Gastroesophageal sphincter (tissue), 4 donors: Measurements from ENCODE around the gene NAT9. TPM values are rescaled to one million over a fixed set of nuclear protein-coding genes. Genes with fewer than 3 reads are reported as not detected.

Source experiments
- ATAC-seq: fragments of 150-250 bp; one replicate; pipeline ENCODE4 v1.9.1; 2016; ENCODE audit warnings: mild to moderate bottlenecking, moderate library complexity
- H3K27ac ChIP-seq, 4 donors: fragments of 200-600 bp; sonication (generic) in 3 of 4; 1 replicate in 3 of 4; 2 replicates in 1 of 4; pipeline ENCODE4 v1.5.1; 2016 to 2019
- H3K27me3 ChIP-seq: fragments of 200-600 bp; sonication (generic); one replicate; pipeline ENCODE4 v1.5.1; 2019
- H3K36me3 ChIP-seq, 2 donors: fragments of 200-600 bp; sonication (generic); one replicate each; pipeline ENCODE4 v1.5.1; 2019; ENCODE audit warnings: control low read depth in 1 of 2
- H3K4me1 ChIP-seq, 3 donors: fragments of 200-600 bp; sonication (generic); 1 replicate in 2 of 3; 2 replicates in 1 of 3; pipeline ENCODE4 v1.5.1; 2016 to 2019; ENCODE audit warnings: control low read depth in 2 of 3
- H3K4me3 ChIP-seq, 2 donors: fragments of 200-600 bp; sonication (generic); one replicate each; pipeline ENCODE4 v1.5.1; 2019; ENCODE audit warnings: mild to moderate bottlenecking in 1 of 2, moderate library complexity in 1 of 2
- H3K9me3 ChIP-seq, 3 donors: fragments of 200-600 bp; sonication (generic); one replicate each; pipeline ENCODE4 v1.5.1; 2017 to 2019; ENCODE audit warnings: control low read depth in 2 of 3
- CTCF ChIP-seq, 4 experiments: fragments of 200-600 bp in 2 of 4; fragments of 450-650 bp in 2 of 4; sonication (generic) in 1 of 4; IDR thresholded peaks; one replicate each; pipeline ENCODE4 v1.5.1; 2017 to 2019; ENCODE audit warnings: antibody characterized with exemption in 4 of 4, mild to moderate bottlenecking in 2 of 4, moderate library complexity in 2 of 4
- EP300 ChIP-seq: sonication (generic); formaldehyde crosslinking; IDR thresholded peaks from one replicate; pipeline ENCODE4 v1.6.1; 2017; ENCODE audit warnings: antibody characterized with exemption, mild to moderate bottlenecking
- POLR2A ChIP-seq, 2 donors: fragments of 450-650 bp; IDR thresholded peaks; one replicate each; pipeline ENCODE4 v1.6.1; 2017; ENCODE audit warnings: antibody characterized with exemption in 2 of 2, mild to moderate bottlenecking in 2 of 2, moderate library complexity in 1 of 2
- POLR2AphosphoS5 ChIP-seq: sonication (generic); formaldehyde crosslinking; IDR thresholded peaks from one replicate; pipeline ENCODE4 v1.6.1; 2017; ENCODE audit warnings: antibody characterized with exemption
- WGBS, 2 donors: methylation state at CpG; one replicate each; pipeline ENCODE4 v1.1.5; 2018; ENCODE audit warnings: low coverage in 1 of 2; 5-methylcytosine and 5-hydroxymethylcytosine counted together
- total RNA-seq, 4 donors: library from RNA; depleted of rRNA; stranded (reverse); fragments of >200 nt; gene quantifications; one replicate each; pipeline ENCODE4 v1.1.0, GENCODE V29; 2016

NAT9 gene
- total RNA-seq, 4 donors from 2014 or later, result 21.7 to 34.7 (median 26.3) TPM

GRCh38 chr17:74733365-74734122, 42.6 kb downstream of the NAT9 start:
- H3K9me3 ChIP-seq, result no peaks in the 10 kb centered on the region
- no peaks in the 10 kb centered on the region for H3K36me3 ChIP-seq
- H3K4me3 ChIP-seq, result no peak overlapping the region
- no peak for ATAC-seq
- peaks cover 0 to 26% (median 8%) of the 10 kb centered on the region in 3 donors for H3K4me1 ChIP-seq
- H3K27ac ChIP-seq, result no peak overlapping the region
- 70% methylated on average over 9 of the region's 9 CpGs; no CpG with 5 or more reads in 1 of the 2 donors for WGBS, 2 donors
- no peak for TF ChIP-seq POLR2A (IDR thresholded peaks at IDR 0.05)
- no peak for TF ChIP-seq EP300
- TF ChIP-seq POLR2AphosphoS5, result no peak
- no peak for TF ChIP-seq CTCF (IDR thresholded peaks at IDR 0.05)
- H3K27me3 ChIP-seq, result peaks cover 84% of the 10 kb centered on the region

GRCh38 chr17:74732042-74732867, 43.9 kb downstream of the NAT9 start:
- Histone ChIP-seq H3K4me1 (peaks cover 0 to 13% (median 3%) of the 10 kb centered on the region in 3 donors), H3K27me3 (peaks cover 71% of the 10 kb centered on the region), H3K4me3 (no peak overlapping the region), H3K27ac (no peak overlapping the region), H3K9me3 (no peaks in the 10 kb centered on the region), H3K36me3 (no peaks in the 10 kb centered on the region)
- ATAC-seq, result no peak
- WGBS, 2 donors, result 75 to 78% methylated on average over 8 to 11 of the region's 12 CpGs
- TF ChIP-seq POLR2A (IDR thresholded peaks at IDR 0.05) (no peak), EP300 (no peak), CTCF (IDR thresholded peaks at IDR 0.05) (no peak), POLR2AphosphoS5 (no peak)

GRCh38 chr17:74731347-74731605, 44.9 kb downstream of the NAT9 start:
- WGBS, 2 donors, result 82 to 100% methylated on average over 1 to 3 of the region's 4 CpGs
- H3K27ac ChIP-seq, result no peak overlapping the region
- no peaks in the 10 kb centered on the region for H3K9me3 ChIP-seq
- no peak overlapping the region for H3K4me3 ChIP-seq
- no peaks in the 10 kb centered on the region for H3K36me3 ChIP-seq
- peaks cover 0 to 4% (median 0%) of the 10 kb centered on the region in 3 donors for H3K4me1 ChIP-seq
- ATAC-seq, result no peak
- peaks cover 61% of the 10 kb centered on the region for H3K27me3 ChIP-seq
- TF ChIP-seq POLR2AphosphoS5 (no peak), POLR2A (IDR thresholded peaks at IDR 0.05) (no peak), CTCF (IDR thresholded peaks at IDR 0.05) (no peak), EP300 (no peak)

GRCh38 chr17:74730491-74731346, 45.4 kb downstream of the NAT9 start:
- Histone ChIP-seq H3K36me3 (no peaks in the 10 kb centered on the region), H3K27me3 (peaks cover 56% of the 10 kb centered on the region), H3K4me1 (no peaks in the 10 kb centered on the region), H3K4me3 (no peak overlapping the region), H3K9me3 (no peaks in the 10 kb centered on the region), H3K27ac (no peak overlapping the region)
- no peak for ATAC-seq
- no peak for TF ChIP-seq POLR2A (IDR thresholded peaks at IDR 0.05)
- TF ChIP-seq POLR2AphosphoS5, result no peak
- no peak for TF ChIP-seq EP300
- no peak for TF ChIP-seq CTCF (IDR thresholded peaks at IDR 0.05)
- WGBS, 2 donors, result 46 to 47% methylated on average over 3 to 5 of the region's 16 CpGs
